ENCODE data around the gene ERICH2. TPM values are rescaled to one million over a fixed set of nuclear protein-coding genes. Genes with fewer than 3 reads are reported as not detected.
A peak's percentile ranks its signal among the peaks of the same experiment; 100 is the strongest.

ERICH2 gene
- total and polyA plus RNA-seq, 2 of the 13 experiments (the other 11 are each of a cell fraction or from before 2014, with no cell fraction given): not detected

DNA sequence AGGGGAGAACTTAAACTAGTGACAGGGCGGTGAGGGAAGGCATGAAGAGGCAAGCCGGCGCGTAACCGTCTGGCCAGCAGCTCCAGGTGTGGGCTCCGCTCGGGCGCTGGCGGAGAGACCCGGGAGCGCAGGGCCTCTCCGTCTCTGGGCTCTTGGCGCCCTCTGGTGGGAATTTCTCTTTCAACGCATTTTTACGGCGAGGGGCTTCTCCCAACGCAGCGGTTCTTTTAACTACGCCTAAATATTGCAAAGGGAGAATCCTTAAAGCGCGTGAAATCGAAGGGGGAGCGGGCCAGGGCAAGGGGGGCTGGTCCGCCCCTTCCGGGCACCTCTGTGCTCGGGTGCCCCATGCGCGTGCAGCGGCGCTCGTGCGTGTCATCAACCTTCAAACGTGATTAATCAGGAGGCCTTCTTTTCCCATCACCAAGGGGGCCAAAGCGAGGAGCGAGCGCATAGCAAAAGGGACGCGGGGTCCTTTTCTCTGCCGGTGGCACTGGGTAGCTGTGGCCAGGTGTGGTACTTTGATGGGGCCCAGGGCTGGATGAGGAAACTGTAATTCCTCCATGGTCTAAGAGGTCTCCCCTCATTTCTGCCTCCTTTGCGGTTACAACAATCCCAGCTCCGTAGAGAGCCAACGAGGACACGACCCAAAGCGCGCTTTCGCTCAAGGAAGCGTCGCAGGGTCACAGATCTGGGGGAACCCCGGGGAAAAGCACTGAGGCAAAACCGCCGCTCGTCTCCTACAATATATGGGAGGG lies 45.7 kb downstream of the ERICH2 start (continued):
- TF ChIP-seq CAMTA2 (CRISPR knock-in tag; IDR thresholded peaks at IDR 0.05; ENCODE audit: borderline replicate concordance) (no peak), ZNF788 (CRISPR knock-in tag; IDR thresholded peaks at IDR 0.05; ENCODE audit: borderline replicate concordance) (no peak), ZNF891 (CRISPR knock-in tag; IDR thresholded peaks at IDR 0.05) (peak; percentile 36; the same call in 1 of the 2 replicates), ZNF225 (CRISPR knock-in tag; IDR thresholded peaks at IDR 0.05) (no peak), MBNL3 (CRISPR knock-in tag; conservative IDR thresholded peaks at IDR 0.05) (no peak), SSRP1 (CRISPR knock-in tag; IDR thresholded peaks at IDR 0.05) (no peak), KLF6 (CRISPR knock-in tag; IDR thresholded peaks at IDR 0.05) (no peak), MEF2D (CRISPR knock-in tag; IDR thresholded peaks at IDR 0.05) (peak; percentile 50; the same call in 1 of the 2 replicates), ZMYM3 (CRISPR knock-in tag; IDR thresholded peaks at IDR 0.05) (no peak), NR2C2 (CRISPR knock-in tag; IDR thresholded peaks at IDR 0.05; ENCODE audit: borderline replicate concordance) (0 out of 2 replicates have a peak, but pooled peaks have one; percentile 25), ZNF512B (CRISPR knock-in tag; IDR thresholded peaks at IDR 0.05; ENCODE audit: borderline replicate concordance) (peak; percentile 96; the same call in 1 of the 2 replicates), EP300 (IDR thresholded peaks at IDR 0.05; ENCODE audit: low read depth in 2 of 2, low read length in 2 of 2) (no peak), EP300 (CRISPR knock-in tag; IDR thresholded peaks at IDR 0.05; ENCODE audit: borderline replicate concordance) (no peak), RCOR2 (CRISPR knock-in tag; IDR thresholded peaks at IDR 0.05) (no peak), ZNF687 (CRISPR knock-in tag; IDR thresholded peaks at IDR 0.05) (peak; percentile 34; the same call in 1 of the 2 replicates), ZNF367 (CRISPR knock-in tag; IDR thresholded peaks at IDR 0.05; ENCODE audit: borderline replicate concordance) (no peak), ERF (CRISPR knock-in tag; IDR thresholded peaks at IDR 0.05) (no peak), ZNF746 (CRISPR knock-in tag; IDR thresholded peaks at IDR 0.05) (no peak), BORCS8-MEF2B (CRISPR knock-in tag; IDR thresholded peaks at IDR 0.05) (0 out of 2 replicates have a peak, but pooled peaks have one; percentile 28), FOXK1 (CRISPR knock-in tag; IDR thresholded peaks at IDR 0.05; ENCODE audit: borderline replicate concordance, low read depth) (peak; percentile 37; the same call in 1 of the 2 replicates), SP2 (CRISPR knock-in tag; IDR thresholded peaks at IDR 0.05) (no peak)
- TF ChIP-seq, protein P1, sequence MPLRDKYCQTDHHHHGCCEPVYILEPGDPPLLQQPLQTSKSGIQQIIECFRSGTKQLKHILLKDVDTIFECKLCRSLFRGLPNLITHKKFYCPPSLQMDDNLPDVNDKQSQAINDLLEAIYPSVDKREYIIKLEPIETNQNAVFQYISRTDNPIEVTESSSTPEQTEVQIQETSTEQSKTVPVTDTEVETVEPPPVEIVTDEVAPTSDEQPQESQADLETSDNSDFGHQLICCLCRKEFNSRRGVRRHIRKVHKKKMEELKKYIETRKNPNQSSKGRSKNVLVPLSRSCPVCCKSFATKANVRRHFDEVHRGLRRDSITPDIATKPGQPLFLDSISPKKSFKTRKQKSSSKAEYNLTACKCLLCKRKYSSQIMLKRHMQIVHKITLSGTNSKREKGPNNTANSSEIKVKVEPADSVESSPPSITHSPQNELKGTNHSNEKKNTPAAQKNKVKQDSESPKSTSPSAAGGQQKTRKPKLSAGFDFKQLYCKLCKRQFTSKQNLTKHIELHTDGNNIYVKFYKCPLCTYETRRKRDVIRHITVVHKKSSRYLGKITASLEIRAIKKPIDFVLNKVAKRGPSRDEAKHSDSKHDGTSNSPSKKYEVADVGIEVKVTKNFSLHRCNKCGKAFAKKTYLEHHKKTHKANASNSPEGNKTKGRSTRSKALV (CRISPR knock-in tag; IDR thresholded peaks at IDR 0.05): peak; percentile 96
